GM10266 (cell line): ENCODE measurements around the gene PLAAT1.

Experiments
- DNase-seq: peaks from one replicate; pipeline ENCODE4 v3.0.0; 2012; ENCODE audit errors: extremely low spot score
- CTCF ChIP-seq: IDR thresholded peaks from 2 replicates; pipeline ENCODE4 v1.5.1; 2012; ENCODE audit warnings: mild to moderate bottlenecking, low read depth; ENCODE audit not compliant: control insufficient read depth, insufficient read depth; ENCODE audit errors: missing control alignments

PLAAT1 gene

GRCh38 chr3:193250492-193250891 lies 9.5 kb downstream of the PLAAT1 start:
- no peak for TF ChIP-seq CTCF
- DNase-seq: no peak

GRCh38 chr3:193253986-193254660 lies 13.1 kb downstream of the PLAAT1 start:
- no peak for TF ChIP-seq CTCF
- no peak for DNase-seq

- DNase-seq: no peak
- TF ChIP-seq CTCF: no peak
Measured at GRCh38 chr3:193261970-193262369, 20.9 kb downstream of the PLAAT1 start.

- TF ChIP-seq CTCF: no peak
- no peak for DNase-seq
Measured at GRCh38 chr3:193262707-193263106, 21.7 kb downstream of the PLAAT1 start.

- DNase-seq: no peak
- TF ChIP-seq CTCF: no peak
Measured at GRCh38 chr3:193269343-193270028, 28.5 kb downstream of the PLAAT1 start.

GRCh38 chr3:193270451-193270850 lies 29.4 kb downstream of the PLAAT1 start:
- no peak for DNase-seq
- no peak for TF ChIP-seq CTCF

- no peak for TF ChIP-seq CTCF
- no peak for DNase-seq
Measured at GRCh38 chr3:193271101-193271840, 30.2 kb downstream of the PLAAT1 start.
